ENCODE measurements around the gene GRAP2. TPM values are rescaled to one million over a fixed set of nuclear protein-coding genes. Genes with fewer than 3 reads are reported as not detected.

GRAP2 gene
- total and polyA plus RNA-seq, 2 of the 4 experiments (the other 2 are of a cell fraction): not detected

- no peaks in the 10 kb centered on the region for H3K9me3 ChIP-seq (ENCODE audit: control insufficient read depth, insufficient read depth, low read length)
- ChIA-PET CTCF (interaction anchor here (1.0 kb wide), 1 partner anchor 41 kb away, joined by 4 read pairs; no protein-coding TSS in a partner anchor), POLR2A (ENCODE audit: unreplicated experiment) (no interaction called here)
- H2AFZ ChIP-seq (replicated peaks; ENCODE audit: low read length, poor library complexity): no peak overlapping the region
- H3K56ac ChIP-seq (ENCODE audit: extremely low read depth, insufficient read depth, low read length): no peak overlapping the region
- H4K5ac ChIP-seq (ENCODE audit: low read depth, low read length): no peak overlapping the region
- no peak overlapping the region for H3K4ac ChIP-seq (ENCODE audit: low read depth, low read length)
- H2AK9ac ChIP-seq (replicated peaks; ENCODE audit: low read depth, low read length, poor library complexity): no peak overlapping the region
- BruUV-seq (replicated peaks): no TSS peak
- H3K27ac ChIP-seq (ENCODE audit: insufficient read depth, low read length): no peak overlapping the region
- H3K27me3 ChIP-seq (ENCODE audit: control insufficient read depth, insufficient read depth, low read length): peaks cover 57% of the 10 kb centered on the region
- H3K9me1 ChIP-seq (ENCODE audit: insufficient read depth, low read length): no peaks in the 10 kb centered on the region
- H3K4me3 ChIP-seq (ENCODE audit: insufficient read depth, low read depth, low read length): no peak overlapping the region
- H2BK120ac ChIP-seq (ENCODE audit: low read depth, low read length): no peak overlapping the region
- H2BK20ac ChIP-seq (ENCODE audit: low read depth, low read length): no peak overlapping the region
- H3K9ac ChIP-seq (ENCODE audit: low read depth, low read length): no peak overlapping the region
- H3K14ac ChIP-seq (replicated peaks; ENCODE audit: low read depth, low read length): no peak overlapping the region
- H2BK5ac ChIP-seq (ENCODE audit: low read depth, low read length, poor library complexity, severe bottlenecking): no peak overlapping the region
- ATAC-seq (ENCODE audit: low read depth) (no peak), DNase-seq (no peak)
- H4K20me1 ChIP-seq (ENCODE audit: insufficient read depth, low read length): no peaks in the 10 kb centered on the region
- H3K79me1 ChIP-seq (ENCODE audit: low read depth in 1 of 2, low read length in 2 of 2): no peaks in the 10 kb centered on the region
- no peaks in the 10 kb centered on the region for H3K36me3 ChIP-seq (ENCODE audit: control insufficient read depth, insufficient read depth, low read length)
- no peak overlapping the region for H2AK5ac ChIP-seq (ENCODE audit: low read depth, low read length)
- 64% methylated on average over 4 of the region's 4 CpGs; no CpG with 5 or more reads in 1 of the 2 experiments for WGBS, 2 experiments (ENCODE audit: extremely low coverage in 2 of 2, insufficient read length in 1 of 2)
- in situ Hi-C loops (cut with MboI; ENCODE audit: low sequenced_read_pairs) (no loop called here), dilution Hi-C loops (cut with HindIII; ENCODE audit: low sequenced_read_pairs, unreplicated experiment) (no loop called here), intact Hi-C loops (cut with micrococcal nuclease) (no loop called here)
- TF ChIP-seq RAD21 (IDR thresholded peaks at IDR 0.05; ENCODE audit: low read length) (no peak), SMC3 (IDR thresholded peaks at IDR 0.05; ENCODE audit: low read depth, low read length) (no peak), USF2 (IDR thresholded peaks at IDR 0.05; ENCODE audit: low read depth, low read length) (no peak), RFX5 (IDR thresholded peaks at IDR 0.05; ENCODE audit: low read depth, low read length) (no peak), CTCF (conservative IDR thresholded peaks at IDR 0.05; ENCODE audit: low read depth, low read length) (no peak), CEBPB (IDR thresholded peaks at IDR 0.05; ENCODE audit: low read depth, low read length) (no peak), MXI1 (IDR thresholded peaks at IDR 0.05; ENCODE audit: borderline replicate concordance, low read depth, low read length) (no peak), CHD1 (IDR thresholded peaks at IDR 0.05; ENCODE audit: low read depth, low read length) (no peak)
- H4K8ac ChIP-seq (ENCODE audit: low read depth in 2 of 2, low read length in 2 of 2): no peak overlapping the region
- H3K4me1 ChIP-seq (ENCODE audit: control insufficient read depth, insufficient read depth, low read length): no peaks in the 10 kb centered on the region
- H3K4me2 ChIP-seq (ENCODE audit: low read depth, low read length): no peak overlapping the region
- H3K18ac ChIP-seq (ENCODE audit: low read depth, low read length): no peak overlapping the region
- no peak overlapping the region for H4K91ac ChIP-seq (ENCODE audit: insufficient read depth, low read depth, low read length)
- H2BK15ac ChIP-seq (ENCODE audit: low read depth, low read length): no peak overlapping the region
- no peak overlapping the region for H3K23ac ChIP-seq (ENCODE audit: low read depth, low read length)
Observed at GRCh38 chr22:39983346-39983745, 82.5 kb downstream of the GRAP2 start.
